HL-60/S4 treated with retinoic acid at 250 ng/mL for 4 days and 3 days (cell line): ENCODE results near the gene PEF1.
"Not testable (repeated sequence)": the region's sequence is repeated elsewhere in the genome, so short reads cannot be mapped to it uniquely, and the experiment has no call there.

Experiments
- in situ Hi-C: fragments of 300-500 bp; cut with MboI; formaldehyde crosslinking; loops from 2 replicates; pipeline ENCODE4 v1.7.0; 2022; ENCODE audit warnings: low sequenced_read_pairs

Gene PEF1

GRCh38 chr1:31587720-31588423, 56.8 kb downstream of the PEF1 start:
- in situ Hi-C loops, result no loop called here

GRCh38 chr1:31587328-31587699, 57.4 kb downstream of the PEF1 start:
- in situ Hi-C loops, result not testable (repeated sequence)

GRCh38 chr1:31586376-31587327, 58.0 kb downstream of the PEF1 start:
- in situ Hi-C loops, result no loop called here

GRCh38 chr1:31585736-31586365, 58.8 kb downstream of the PEF1 start:
- in situ Hi-C loops, result no loop called here

GRCh38 chr1:31584869-31585735, 59.6 kb downstream of the PEF1 start:
- in situ Hi-C loops, result no loop called here

- in situ Hi-C loops, result no loop called here
These were observed 60.4 kb downstream of the PEF1 start for GRCh38 chr1:31583995-31584868.

GRCh38 chr1:31583082-31583994, 61.3 kb downstream of the PEF1 start:
- in situ Hi-C loops, result no loop called here

- in situ Hi-C loops, result no loop called here
These were observed 62.6 kb downstream of the PEF1 start for GRCh38 chr1:31581821-31582810.

- in situ Hi-C loops, result no loop called here
These were observed 63.6 kb downstream of the PEF1 start for GRCh38 chr1:31580891-31581603.

- in situ Hi-C loops, result no loop called here
These were observed 64.2 kb downstream of the PEF1 start for GRCh38 chr1:31580513-31580870.
